ENCODE data around the gene CDYL2. TPM values are rescaled to one million over a fixed set of nuclear protein-coding genes. Genes with fewer than 3 reads are reported as not detected.
A peak's percentile ranks its signal among the peaks of the same experiment; 100 is the strongest.
"Not testable (repeated sequence)": the region's sequence is repeated elsewhere in the genome, so short reads cannot be mapped to it uniquely, and the experiment has no call there.

Gene CDYL2
- total RNA-seq, 4 donors from 2014 or later: 0.83 to 6.5 (median 3.6) TPM

DNA sequence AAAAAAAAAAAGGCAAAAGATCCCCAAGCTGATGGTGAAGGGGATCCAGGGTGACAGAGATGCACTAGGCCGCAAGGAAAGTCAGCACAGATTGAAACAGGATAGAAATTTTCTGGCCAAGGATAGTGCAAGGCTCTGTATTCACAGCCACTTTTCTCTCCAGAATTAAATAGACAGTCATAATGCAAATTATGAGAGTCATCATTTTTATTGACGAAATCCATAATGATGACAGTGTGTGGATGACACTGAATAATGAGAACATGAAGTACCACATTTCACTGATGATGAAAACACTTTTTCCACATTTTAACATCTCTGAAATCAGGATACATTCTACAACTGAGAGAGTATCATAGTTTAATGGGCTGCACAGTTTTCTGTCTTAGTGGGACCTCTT is 72.5 kb downstream of the CDYL2 start:
- H3K9me3 ChIP-seq: peaks cover 0 to 11% (median 5%) of the 10 kb centered on the region in 4 donors
- no peak overlapping the region for H3K4me3 ChIP-seq
- no peaks in the 10 kb centered on the region for H3K36me3 ChIP-seq
- intact Hi-C loops (cut with DNase I): no loop called here
- no peaks in the 10 kb centered on the region for H3K27me3 ChIP-seq
- DNase-seq (ENCODE audit: extremely low spot score): no peak
- 94% methylated on average over 2 of the region's 2 CpGs for WGBS
- TF ChIP-seq, protein P1, sequence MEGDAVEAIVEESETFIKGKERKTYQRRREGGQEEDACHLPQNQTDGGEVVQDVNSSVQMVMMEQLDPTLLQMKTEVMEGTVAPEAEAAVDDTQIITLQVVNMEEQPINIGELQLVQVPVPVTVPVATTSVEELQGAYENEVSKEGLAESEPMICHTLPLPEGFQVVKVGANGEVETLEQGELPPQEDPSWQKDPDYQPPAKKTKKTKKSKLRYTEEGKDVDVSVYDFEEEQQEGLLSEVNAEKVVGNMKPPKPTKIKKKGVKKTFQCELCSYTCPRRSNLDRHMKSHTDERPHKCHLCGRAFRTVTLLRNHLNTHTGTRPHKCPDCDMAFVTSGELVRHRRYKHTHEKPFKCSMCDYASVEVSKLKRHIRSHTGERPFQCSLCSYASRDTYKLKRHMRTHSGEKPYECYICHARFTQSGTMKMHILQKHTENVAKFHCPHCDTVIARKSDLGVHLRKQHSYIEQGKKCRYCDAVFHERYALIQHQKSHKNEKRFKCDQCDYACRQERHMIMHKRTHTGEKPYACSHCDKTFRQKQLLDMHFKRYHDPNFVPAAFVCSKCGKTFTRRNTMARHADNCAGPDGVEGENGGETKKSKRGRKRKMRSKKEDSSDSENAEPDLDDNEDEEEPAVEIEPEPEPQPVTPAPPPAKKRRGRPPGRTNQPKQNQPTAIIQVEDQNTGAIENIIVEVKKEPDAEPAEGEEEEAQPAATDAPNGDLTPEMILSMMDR (IDR thresholded peaks at IDR 0.05): no peak
- TF ChIP-seq EP300 (IDR thresholded peaks at IDR 0.05) (no peak), POLR2A (IDR thresholded peaks at IDR 0.05; ENCODE audit: low read depth) (no peak), POLR2AphosphoS5 (IDR thresholded peaks at IDR 0.05) (no peak)
- no peaks in the 10 kb centered on the region for H3K4me1 ChIP-seq
- H3K27ac ChIP-seq (replicated peaks in 1 of 4): no peak overlapping the region

DNA sequence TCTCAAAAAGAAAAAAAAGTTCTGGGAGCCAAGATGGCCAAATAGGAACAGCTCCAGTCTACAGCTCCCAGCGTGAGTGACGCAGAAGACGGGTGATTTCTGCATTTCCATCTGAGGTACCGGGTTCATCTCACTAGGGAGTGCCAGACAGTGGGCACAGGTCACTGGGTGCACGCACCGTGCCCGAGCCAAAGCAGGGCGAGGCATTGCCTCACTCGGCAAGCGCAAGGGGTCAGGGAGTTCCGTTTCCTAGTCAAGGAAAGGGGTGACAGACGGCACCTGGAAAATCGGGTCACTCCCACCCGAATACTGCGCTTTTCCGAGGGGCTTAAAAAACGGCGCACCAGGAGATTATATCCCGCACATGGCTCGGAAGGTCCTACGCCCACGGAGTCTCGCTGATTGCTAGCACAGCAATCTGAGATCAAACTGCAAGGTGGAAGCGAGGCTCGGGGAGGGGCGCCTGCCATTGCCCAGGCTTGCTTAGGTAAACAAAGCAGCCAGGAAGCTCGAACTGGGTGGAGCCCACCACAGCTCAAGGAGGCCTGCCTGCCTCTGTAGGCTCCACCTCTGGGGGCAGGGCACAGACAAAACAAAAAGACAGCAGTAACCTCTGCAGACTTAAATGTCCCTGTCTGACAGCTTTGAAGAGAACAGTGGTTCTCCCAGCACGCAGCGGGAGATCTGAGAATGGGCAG is 77.2 kb downstream of the CDYL2 start:
- H3K27me3 ChIP-seq; intact Hi-C loops (cut with DNase I); H3K27ac ChIP-seq (replicated peaks in 1 of 4); H3K4me3 ChIP-seq; H3K4me1 ChIP-seq; H3K36me3 ChIP-seq; DNase-seq (ENCODE audit: extremely low spot score): not testable (repeated sequence)
- WGBS: 96% methylated on average over 26 of the region's 29 CpGs
- H3K9me3 ChIP-seq: peaks cover 0 to 24% (median 17%) of the 10 kb centered on the region in 4 donors

DNA sequence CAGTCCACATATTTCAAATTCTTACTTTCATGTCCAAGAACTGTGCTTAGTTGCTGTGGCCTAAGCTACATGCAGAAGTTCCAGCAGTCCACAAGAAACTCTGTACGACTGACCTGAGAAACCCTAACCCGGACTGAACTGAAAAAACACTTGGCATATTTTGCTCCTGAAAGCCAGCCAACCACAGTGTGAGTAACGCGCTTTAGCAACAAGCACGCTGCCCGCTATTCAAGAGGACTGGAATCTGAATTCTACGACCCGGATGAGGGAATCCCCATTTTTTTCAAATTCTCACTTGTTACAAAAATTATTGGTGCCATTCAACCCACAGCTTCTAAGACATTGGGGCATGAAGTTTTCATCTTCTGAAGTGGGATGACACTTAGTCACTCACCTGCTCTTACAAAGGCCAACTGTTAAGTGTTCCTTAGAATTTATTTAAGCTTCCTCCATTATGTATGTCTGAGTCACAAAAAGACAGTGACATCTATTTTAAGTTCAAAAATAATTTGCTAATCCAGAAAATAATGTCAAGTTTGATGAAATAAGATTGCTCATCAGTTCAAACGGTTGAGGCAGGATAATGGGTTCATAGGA is 78.7 kb downstream of the CDYL2 start:
- TF ChIP-seq EP300 (IDR thresholded peaks at IDR 0.05): no peak
- no peak for TF ChIP-seq POLR2AphosphoS5 (IDR thresholded peaks at IDR 0.05)
- TF ChIP-seq, protein P1 (IDR thresholded peaks at IDR 0.05): no peak
- no peak for TF ChIP-seq POLR2A (IDR thresholded peaks at IDR 0.05; ENCODE audit: low read depth)
- intact Hi-C loops (cut with DNase I): no loop called here
- no peak overlapping the region for H3K4me3 ChIP-seq

DNA sequence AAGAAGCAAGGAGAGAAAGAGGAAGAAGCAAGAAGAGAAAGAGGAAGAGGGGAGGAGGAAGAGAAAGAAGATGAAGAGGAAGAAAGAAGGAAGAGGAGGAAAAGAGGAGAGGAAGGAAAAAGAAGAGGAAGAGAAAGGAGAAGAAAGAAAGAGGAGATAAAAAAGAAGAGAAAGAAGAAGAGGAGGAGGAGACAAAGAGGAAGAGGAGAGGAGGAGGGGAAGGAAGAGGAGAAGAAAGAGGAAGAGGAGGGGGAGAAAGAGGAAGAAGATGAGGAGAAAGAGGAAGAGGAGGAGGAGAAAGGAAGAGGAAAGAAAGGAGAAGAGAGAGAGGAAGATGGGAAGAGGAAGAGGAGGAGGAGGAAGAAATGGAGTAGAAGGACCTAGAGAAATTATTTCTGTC is 80.4 kb downstream of the CDYL2 start:
- Histone ChIP-seq H3K4me3 (no peak overlapping the region), H3K4me1 (no peaks in the 10 kb centered on the region), H3K27me3 (no peaks in the 10 kb centered on the region), H3K9me3 (peaks cover 0 to 18% (median 12%) of the 10 kb centered on the region in 4 donors), H3K27ac (replicated peaks in 1 of 4) (no peak overlapping the region), H3K36me3 (no peaks in the 10 kb centered on the region)
- DNase-seq (ENCODE audit: extremely low spot score): no peak
- no peak for TF ChIP-seq POLR2A (IDR thresholded peaks at IDR 0.05; ENCODE audit: low read depth)
- TF ChIP-seq, protein P1 (IDR thresholded peaks at IDR 0.05): no peak
- intact Hi-C loops (cut with DNase I): no loop called here

More for the DNA sequence above, 78.7 kb downstream of the CDYL2 start:
- 93% methylated on average over 9 of the region's 9 CpGs for WGBS
- Histone ChIP-seq H3K36me3 (no peaks in the 10 kb centered on the region), H3K27ac (replicated peaks in 1 of 4) (no peak overlapping the region), H3K27me3 (no peaks in the 10 kb centered on the region), H3K9me3 (peaks cover 0 to 18% (median 12%) of the 10 kb centered on the region in 4 donors), H3K4me1 (no peaks in the 10 kb centered on the region)
- peak; percentile 78 for DNase-seq (ENCODE audit: extremely low spot score)

DNA sequence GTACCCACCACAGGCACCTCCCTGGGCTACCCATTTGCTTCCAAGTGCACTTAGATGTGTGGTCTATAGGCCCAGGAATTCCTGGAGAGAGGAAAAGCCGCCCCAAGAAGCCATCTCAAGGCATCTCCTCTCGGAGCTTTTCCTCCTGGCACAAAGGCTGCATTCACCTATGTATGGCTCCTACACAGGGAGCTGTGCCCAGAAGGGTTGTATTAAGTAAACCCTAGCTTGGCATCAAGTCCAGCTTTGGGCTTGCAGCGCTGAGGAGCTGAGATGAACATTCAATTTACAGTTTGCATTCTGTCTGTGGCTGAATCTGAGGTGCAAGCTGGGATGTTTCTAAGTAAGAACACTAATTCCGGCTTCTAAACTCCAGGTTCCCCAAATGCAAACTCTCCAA is 81.3 kb downstream of the CDYL2 start:
- H3K9me3 ChIP-seq: peaks cover 0 to 18% (median 12%) of the 10 kb centered on the region in 4 donors
- H3K4me1 ChIP-seq: no peaks in the 10 kb centered on the region
- intact Hi-C loops (cut with DNase I): no loop called here
- H3K4me3 ChIP-seq: no peak overlapping the region
- WGBS: 93% methylated on average over 4 of the region's 4 CpGs
- H3K36me3 ChIP-seq: no peaks in the 10 kb centered on the region
- H3K27ac ChIP-seq (replicated peaks in 1 of 4): no peak overlapping the region
- TF ChIP-seq, protein P1 (IDR thresholded peaks at IDR 0.05): no peak
- TF ChIP-seq EP300 (IDR thresholded peaks at IDR 0.05): no peak
- no peak for TF ChIP-seq POLR2A (IDR thresholded peaks at IDR 0.05; ENCODE audit: low read depth)
- TF ChIP-seq POLR2AphosphoS5 (IDR thresholded peaks at IDR 0.05): no peak
- no peaks in the 10 kb centered on the region for H3K27me3 ChIP-seq
- peak; percentile 34 for DNase-seq (ENCODE audit: extremely low spot score)
